Stimulated activated CD4-positive, alpha-beta T cell treated with anti-CD3 and anti-CD28 coated beads, Interleukin-2, amount 100 ng/mL, for 24 hours (primary cell): ENCODE measurements around the gene GNG2.
A peak's percentile ranks its signal among the peaks of the same experiment; 100 is the strongest.

Source experiments
- DNase-seq, 2 donors: peaks; one replicate each; pipeline ENCODE4 v3.0.0-alpha.2; 2020

Gene GNG2

GRCh38 chr14:51860164-51860824 is at the start of gene GNG2:
GNG2 (plus strand) TSS chr14:51860612; CDS start chr14:51950679, 90,067 bp downstream.
- peak; percentile 75 to 80 for DNase-seq

GRCh38 chr14:51811706-51812105 is 48.7 kb upstream of the GNG2 start:
- no peak for DNase-seq

DNA sequence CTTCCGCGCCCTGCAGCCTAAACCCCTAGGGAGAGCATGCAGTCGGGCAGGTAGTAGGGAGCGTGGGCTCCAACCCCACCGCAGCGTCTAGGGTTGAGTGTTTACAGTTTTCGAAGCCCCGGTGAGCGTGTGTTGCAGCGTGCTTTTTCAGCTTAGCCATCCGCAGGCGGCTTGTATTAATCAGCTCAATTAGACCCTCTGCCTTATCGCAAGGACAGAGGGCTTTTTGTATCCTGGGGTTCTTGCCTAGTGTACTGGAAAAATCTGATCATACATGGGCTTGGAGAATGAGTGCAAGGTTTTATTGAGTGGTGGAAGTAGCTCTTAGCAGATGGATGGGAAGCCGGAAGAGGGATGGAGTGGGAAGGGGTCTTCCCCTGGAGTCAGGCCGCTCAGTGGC is 44.4 kb upstream of the GNG2 start:
- no peak for DNase-seq

DNA sequence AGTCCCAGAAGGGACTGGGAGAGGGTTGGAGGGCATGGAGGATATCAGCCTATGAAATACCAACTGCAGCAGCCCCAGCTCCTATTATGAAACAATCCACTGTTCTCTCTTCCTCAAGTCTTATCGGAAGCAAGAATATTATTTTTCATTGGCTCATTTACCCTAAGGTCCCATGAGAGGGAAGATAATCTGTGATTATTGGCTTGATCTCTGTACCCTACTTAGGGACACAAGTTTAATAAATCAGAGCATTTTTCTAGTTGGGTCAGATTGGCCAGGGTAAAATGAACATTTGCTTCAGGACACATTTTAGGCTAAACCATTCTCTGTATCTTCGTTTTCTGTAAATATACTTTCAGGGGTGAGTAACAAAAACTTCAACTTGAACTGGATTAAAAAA is 43.1 kb upstream of the GNG2 start:
- DNase-seq, result no peak

GRCh38 chr14:51818748-51819380 is 41.5 kb upstream of the GNG2 start:
- DNase-seq, result no peak

- no peak for DNase-seq
Observed at GRCh38 chr14:51821822-51822221, 38.6 kb upstream of the GNG2 start.

- DNase-seq, result no peak
Observed at GRCh38 chr14:51822499-51822898, 37.9 kb upstream of the GNG2 start.

GRCh38 chr14:51823706-51824105 is 36.7 kb upstream of the GNG2 start:
- no peak for DNase-seq

- DNase-seq, result no peak
Observed at GRCh38 chr14:51824191-51824590, 36.2 kb upstream of the GNG2 start.

GRCh38 chr14:51825926-51826325 is 34.5 kb upstream of the GNG2 start:
- DNase-seq, result no peak

DNA sequence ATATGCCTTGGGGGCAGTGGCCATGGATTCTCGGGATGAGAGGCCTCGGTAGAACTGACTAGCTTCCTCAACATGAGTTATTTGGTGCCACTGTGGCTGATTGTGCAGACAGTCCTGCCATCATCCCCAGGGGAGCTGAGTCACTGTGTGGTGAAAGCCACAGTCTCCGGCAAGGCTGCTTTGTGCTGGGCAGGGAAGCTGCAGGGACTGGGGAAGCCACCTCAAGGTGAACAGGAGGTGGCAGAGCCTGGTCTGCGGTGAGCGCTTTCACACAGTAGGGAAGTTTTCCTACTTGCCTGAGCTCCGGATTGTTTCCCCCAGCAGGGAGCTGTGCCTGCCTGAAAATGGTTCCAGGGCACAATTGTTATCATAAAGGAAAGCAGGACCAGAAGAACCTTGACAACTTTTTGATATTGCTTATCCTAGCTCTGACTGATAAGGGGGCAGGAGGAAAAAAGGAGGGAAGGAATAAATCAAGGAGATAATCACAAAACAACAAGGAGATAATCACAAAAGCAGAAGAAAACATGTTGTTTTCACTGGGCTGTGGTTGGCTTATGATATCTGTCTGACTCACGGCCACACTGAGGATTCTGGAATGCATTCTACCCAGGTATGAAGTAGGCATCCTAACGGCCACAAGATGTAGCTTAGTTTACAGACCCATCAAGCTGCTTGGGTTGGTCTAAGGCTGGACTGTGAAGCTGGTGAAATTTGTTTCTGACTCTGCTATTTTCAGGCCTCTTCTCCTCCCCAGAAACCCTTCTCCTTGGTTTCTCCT is 32.2 kb upstream of the GNG2 start:
- peak; percentile 71 to 73 for DNase-seq

DNA sequence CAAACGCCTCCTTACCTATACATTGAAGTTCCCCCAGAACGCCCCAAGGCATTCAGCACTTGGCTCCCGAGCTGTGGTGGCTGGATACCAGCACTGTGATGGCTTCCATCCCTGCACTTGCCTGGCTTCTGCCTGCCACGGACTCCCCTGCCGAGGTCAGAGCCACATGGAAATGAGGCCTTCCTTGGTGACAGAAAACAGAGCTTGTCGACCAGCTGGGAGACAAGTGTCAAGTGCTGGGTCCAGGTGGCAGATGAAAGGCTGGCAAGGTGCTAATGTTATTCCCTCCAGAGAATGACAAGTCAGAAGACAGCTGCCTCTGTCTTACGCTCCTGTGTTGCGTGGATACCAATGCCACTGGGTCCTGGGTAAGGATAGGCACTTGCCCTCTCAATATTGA is 26.2 kb upstream of the GNG2 start:
- DNase-seq, result no peak

GRCh38 chr14:51836417-51836816 is 24.0 kb upstream of the GNG2 start:
- DNase-seq, result no peak

DNA sequence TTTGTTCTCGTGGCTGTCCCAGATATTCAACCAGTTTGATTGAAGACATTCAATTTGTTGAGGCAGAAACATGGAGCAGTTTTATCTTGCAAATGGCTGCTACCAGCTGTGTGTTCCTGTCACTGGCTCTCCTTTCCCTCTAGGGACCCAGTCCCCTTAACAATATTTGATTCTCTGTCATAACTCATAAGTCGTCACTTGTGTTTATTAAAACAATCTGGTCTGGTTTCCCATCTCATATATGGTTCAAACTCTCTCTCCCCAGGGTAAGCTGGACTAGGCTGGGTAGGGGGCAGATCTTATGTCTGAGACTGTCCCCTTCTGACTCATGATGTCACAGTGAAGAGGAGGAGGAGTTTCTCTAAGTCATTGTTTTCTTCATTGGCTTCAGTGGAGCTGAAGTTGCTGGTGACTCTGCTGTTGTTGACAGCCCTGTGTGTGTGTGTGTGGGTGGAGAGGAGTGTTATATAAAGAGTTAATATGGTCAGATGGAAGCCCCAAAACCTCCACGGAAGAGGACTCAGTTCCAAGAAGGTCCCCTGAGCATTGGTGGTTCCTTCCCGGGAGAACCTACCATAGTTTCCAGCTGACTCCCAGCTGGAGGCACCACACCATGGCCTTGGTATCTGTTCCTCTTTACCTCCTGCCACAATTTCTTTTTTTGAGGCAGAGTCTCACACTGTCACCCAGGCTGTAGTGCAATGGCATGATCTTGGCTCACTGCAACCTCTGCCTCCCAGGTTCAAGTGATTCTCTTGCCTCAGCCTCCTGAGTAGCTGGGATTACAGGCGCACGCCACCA is 16.1 kb upstream of the GNG2 start:
- no peak for DNase-seq

DNA sequence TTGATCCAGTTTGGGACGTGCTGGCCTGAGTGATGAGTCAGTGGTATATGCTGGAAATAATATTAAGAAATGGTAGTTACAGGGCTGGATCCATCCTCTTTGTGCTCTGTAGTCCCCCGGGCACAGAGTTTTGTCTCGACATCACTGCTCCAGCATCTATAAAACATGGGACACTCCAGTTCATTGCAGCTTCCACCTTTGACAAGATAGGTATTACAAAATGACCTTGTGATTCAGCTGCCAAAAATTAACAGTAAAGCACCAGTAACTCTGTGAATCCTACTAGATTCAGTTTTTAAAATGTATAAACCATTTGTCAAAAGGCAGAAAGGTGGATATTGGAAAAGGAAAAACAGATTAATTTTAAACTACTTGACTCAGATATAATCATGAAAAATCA is 14.6 kb upstream of the GNG2 start:
- DNase-seq, result no peak

- DNase-seq, result peak; percentile 76 to 88
Observed at GRCh38 chr14:51846631-51847488, 13.6 kb upstream of the GNG2 start.

- no peak for DNase-seq
Observed at GRCh38 chr14:51847489-51847796, 13.0 kb upstream of the GNG2 start.

DNA sequence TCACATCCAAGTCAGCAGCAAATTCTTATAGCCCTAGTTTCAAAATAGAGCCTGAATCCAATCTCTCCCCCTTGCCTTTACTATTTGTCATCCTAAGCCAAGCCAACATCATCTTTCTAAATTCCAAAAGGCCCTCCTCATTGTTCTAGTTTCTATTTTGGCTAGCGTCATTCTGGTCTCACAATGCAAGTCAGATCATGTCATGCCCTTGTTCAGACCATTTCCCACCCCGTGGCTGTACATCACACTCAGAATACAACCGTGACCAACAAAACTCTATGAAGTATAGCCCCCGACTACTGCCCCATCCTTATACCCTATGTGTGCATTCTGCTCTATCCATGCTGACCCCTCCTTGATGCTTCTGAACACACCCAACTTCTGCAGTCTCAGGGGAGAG is 12.3 kb upstream of the GNG2 start:
- DNase-seq, result no peak

DNA sequence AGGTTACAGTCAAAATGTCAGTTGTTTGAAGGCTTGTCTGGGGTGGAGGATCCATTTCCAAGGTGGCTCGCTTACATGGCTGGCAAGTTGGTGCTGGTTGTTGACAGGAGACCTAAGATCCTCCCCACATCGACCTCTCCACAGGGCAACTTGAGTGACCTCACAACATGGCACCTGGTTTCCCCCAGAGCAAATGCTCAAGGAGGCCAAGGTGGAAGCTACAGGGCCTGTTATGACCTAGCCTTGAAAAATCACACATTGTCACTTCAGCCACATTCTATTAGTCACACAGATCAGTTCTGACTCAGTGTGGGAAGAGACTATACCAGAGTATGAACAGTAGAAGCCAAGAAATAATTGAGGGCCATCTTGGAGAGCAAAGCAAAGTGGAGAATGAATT is 11.3 kb upstream of the GNG2 start:
- DNase-seq, result peak; percentile 42 to 52

DNA sequence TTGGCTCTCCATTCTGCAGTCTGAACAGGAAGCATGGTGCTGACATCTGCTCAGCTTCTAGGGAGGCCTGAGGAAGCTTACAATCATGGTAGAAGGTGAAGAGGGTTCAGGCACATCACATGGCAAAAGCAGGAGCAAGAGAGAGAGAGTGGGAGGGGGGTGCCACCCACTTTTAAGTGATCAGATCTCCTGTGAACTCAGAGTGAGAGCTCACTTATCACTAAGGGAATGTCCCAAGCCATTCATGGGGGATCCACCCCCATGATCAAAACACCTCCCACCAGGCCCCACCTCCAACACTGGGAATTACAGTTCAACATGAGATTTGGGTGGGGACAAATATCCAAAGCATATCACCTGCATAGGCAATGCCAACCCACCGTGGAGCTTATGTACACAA is 9.8 kb upstream of the GNG2 start:
- no peak for DNase-seq

- no peak for DNase-seq
Observed at GRCh38 chr14:51852541-51852940, 7.9 kb upstream of the GNG2 start.

DNA sequence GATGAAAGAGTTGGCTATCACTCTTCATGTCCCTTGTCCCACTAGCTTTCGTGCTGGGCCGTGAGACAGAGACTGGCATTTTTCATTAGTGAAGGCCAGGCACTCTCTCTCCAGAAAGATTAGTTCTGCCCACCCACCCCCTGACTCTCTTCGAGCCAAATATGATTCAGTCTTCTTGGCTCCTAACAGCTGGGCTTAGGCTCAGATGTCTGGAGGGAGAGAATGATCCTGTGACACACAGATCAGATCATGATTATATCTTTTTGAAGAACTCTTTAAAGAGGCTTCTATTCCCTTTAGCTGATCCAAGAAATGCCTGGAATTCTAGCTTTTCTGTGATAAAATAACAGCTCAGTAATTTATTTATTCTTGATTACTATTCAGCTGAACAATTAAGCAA is 5.2 kb upstream of the GNG2 start:
- no peak for DNase-seq
